SK-N-SH (cell line): Measurements from ENCODE around the gene UPP1. TPM values are rescaled to one million over a fixed set of nuclear protein-coding genes. Genes with fewer than 3 reads are reported as not detected.

Source experiments
- CTCF ChIA-PET: fragments of 300-600, 350-600 bp; formaldehyde crosslinking; extraction: SDS; loops from one replicate; lab custom pipeline; 2021; lab: Yijun Ruan, JAX
- POLR2A ChIA-PET: fragments of 350-600 bp; sonication (Branson Sonifier 250); formaldehyde crosslinking; extraction: SDS; loops from one replicate; lab custom pipeline; 2020; ENCODE audit warnings: antibody characterized with exemption, inconsistent platforms; lab: Yijun Ruan, JAX
- DNase-seq: peaks from one replicate; pipeline ENCODE4 v3.0.0; 2012
- H2AFZ ChIP-seq: fragments of 200-600 bp; sonication (generic); 2 replicates; pipeline ENCODE4 v1.8.1; 2016; ENCODE audit warnings: antibody characterized with exemption, mild to moderate bottlenecking, low read depth
- H3F3A ChIP-seq: fragments of 200-600 bp; sonication (generic); replicated peaks from 2 replicates; pipeline ENCODE3; 2016; ENCODE audit warnings: antibody characterized with exemption, mild to moderate bottlenecking; ENCODE audit not compliant: insufficient read depth
- H3K27ac ChIP-seq, 2 experiments: fragments of 200-500 bp in 1 of 2; fragments of 200-600 bp in 1 of 2; sonication (Bioruptor generic) in 1 of 2; sonication (generic), shearing (Covaris generic) in 1 of 2; 2 replicates each; pipeline versions ENCODE4 v1.5.1 to v1.6.1; 2014 to 2016; ENCODE audit warnings: low read depth in 2 of 2, inconsistent platforms in 1 of 2, low read length in 1 of 2, mild to moderate bottlenecking in 1 of 2, mixed read lengths in 1 of 2
- H3K27me3 ChIP-seq: fragments of 200-600 bp; sonication (generic), shearing (Covaris generic); 2 replicates; pipeline ENCODE4 v1.6.1; 2016; ENCODE audit warnings: mixed run types; ENCODE audit not compliant: insufficient read depth
- H3K36me3 ChIP-seq, 2 experiments: fragments of 200-500 bp in 1 of 2; fragments of 200-600 bp in 1 of 2; sonication (Bioruptor generic) in 1 of 2; sonication (generic) in 1 of 2; replicated peaks in 1 of 2; 2 replicates each; pipeline versions ENCODE3 to v1.5.1; 2014 to 2016; ENCODE audit warnings: low read length in 1 of 2, mild to moderate bottlenecking in 1 of 2; ENCODE audit not compliant: insufficient read depth in 2 of 2, control insufficient read depth in 1 of 2
- H3K4me1 ChIP-seq, 2 experiments: fragments of 200-500 bp in 1 of 2; fragments of 200-600 bp in 1 of 2; sonication (Bioruptor generic) in 1 of 2; sonication (generic), shearing (Covaris generic) in 1 of 2; 2 replicates each; pipeline versions ENCODE4 v1.5.1 to v1.6.1; 2014 to 2016; ENCODE audit warnings: low read depth in 1 of 2, low read length in 1 of 2, mixed run types in 1 of 2; ENCODE audit not compliant: insufficient read depth in 2 of 2, control insufficient read depth in 1 of 2
- H3K4me2 ChIP-seq: fragments of 200-600 bp; sonication (generic), shearing (Covaris generic); 2 replicates; pipeline ENCODE4 v1.6.1; 2017; ENCODE audit warnings: mixed run types
- H3K4me3 ChIP-seq, 2 experiments: fragments of 200-500 bp in 1 of 2; fragments of 200-600 bp in 1 of 2; sonication (Bioruptor generic) in 1 of 2; sonication (generic), shearing (Covaris generic) in 1 of 2; 2 replicates each; pipeline versions ENCODE4 v1.5.1 to v1.8.1; 2014 to 2016; ENCODE audit warnings: low read depth in 2 of 2, inconsistent platforms in 1 of 2, low read length in 1 of 2, mild to moderate bottlenecking in 1 of 2, mixed read lengths in 1 of 2, moderate library complexity in 1 of 2
- H3K79me2 ChIP-seq: fragments of 200-600 bp; sonication (generic); 2 replicates; pipeline ENCODE4 v1.8.1; 2017; ENCODE audit warnings: mild to moderate bottlenecking; ENCODE audit not compliant: insufficient read depth
- H3K9ac ChIP-seq: fragments of 200-600 bp; sonication (generic); 2 replicates; pipeline ENCODE4 v1.6.1; 2017; ENCODE audit warnings: mixed run types
- H3K9me2 ChIP-seq: fragments of 200-600 bp; sonication (generic); 2 replicates; pipeline ENCODE4 v1.6.1; 2017; ENCODE audit warnings: mixed run types
- H3K9me3 ChIP-seq: fragments of 200-600 bp; sonication (generic); 2 replicates; pipeline ENCODE4 v1.6.1; 2017; ENCODE audit warnings: mixed run types, mild to moderate bottlenecking, moderate library complexity
- H4K20me1 ChIP-seq: fragments of 200-600 bp; sonication (generic); 2 replicates; pipeline ENCODE4 v1.6.1; 2017; ENCODE audit warnings: mild to moderate bottlenecking, mixed run types; ENCODE audit not compliant: insufficient read depth
- ELF1 ChIP-seq: IDR thresholded peaks from 2 replicates; pipeline ENCODE4 v1.4.0; 2012
- EP300 ChIP-seq, 2 experiments: IDR thresholded peaks; 2 replicates each; pipeline versions ENCODE4 v1.4.0 to v1.6.1; 2012; ENCODE audit warnings: borderline replicate concordance in 1 of 2, low read depth in 1 of 2, low read length in 1 of 2
- EZH2phosphoT487 ChIP-seq: fragments of 200-600 bp; sonication (generic); IDR thresholded peaks from 2 replicates; pipeline ENCODE4 v1.6.1; 2017; ENCODE audit warnings: low read depth, mixed run types, mild to moderate bottlenecking, antibody characterized with exemption, moderate library complexity, borderline replicate concordance
- FOSL2 ChIP-seq: IDR thresholded peaks from 2 replicates; pipeline ENCODE4 v1.4.0; 2012; ENCODE audit warnings: low read depth, mild to moderate bottlenecking, moderate library complexity, borderline replicate concordance
- FOXM1 ChIP-seq: IDR thresholded peaks from 2 replicates; pipeline ENCODE4 v1.4.0; 2012; ENCODE audit warnings: low read depth, mild to moderate bottlenecking
- GABPA ChIP-seq: IDR thresholded peaks from 2 replicates; pipeline ENCODE4 v1.4.0; 2012; ENCODE audit warnings: low read depth, mild to moderate bottlenecking
- JUND ChIP-seq: IDR thresholded peaks from 2 replicates; pipeline ENCODE4 v1.4.0; 2012
- NFIC ChIP-seq: IDR thresholded peaks from 2 replicates; pipeline ENCODE4 v1.4.0; 2012; ENCODE audit warnings: borderline replicate concordance
- POLR2AphosphoS5 ChIP-seq: IDR thresholded peaks from 2 replicates; pipeline ENCODE4 v1.6.1; 2012; ENCODE audit warnings: low read depth, low read length
- RCOR1 ChIP-seq: fragments of 150-350 bp; IDR thresholded peaks from 2 replicates; pipeline ENCODE4 v1.6.1; 2017; ENCODE audit warnings: antibody characterized with exemption, low read length
- RXRA ChIP-seq: IDR thresholded peaks from 2 replicates; pipeline ENCODE4 v1.4.0; 2012; ENCODE audit warnings: low read depth, mild to moderate bottlenecking, borderline replicate concordance
- TEAD4 ChIP-seq: IDR thresholded peaks from 2 replicates; pipeline ENCODE4 v1.4.0; 2012; ENCODE audit warnings: mild to moderate bottlenecking, borderline replicate concordance; ENCODE audit not compliant: insufficient read depth
- YY1 ChIP-seq: IDR thresholded peaks from 2 replicates; pipeline ENCODE4 v1.4.0; 2012; ENCODE audit warnings: low read depth, mild to moderate bottlenecking
- polyA plus RNA-seq, 3 experiments: library from polyadenylated mRNA; depleted of rRNA; stranded (reverse); fragments of >200 nt; gene quantifications; 2 replicates each; pipeline ENCODE4 v1.2.3, GENCODE V29; 2012
- TF ChIP-seq, protein P1 (sequence below): IDR thresholded peaks from 2 replicates; pipeline ENCODE4 v1.4.0; 2012; ENCODE audit warnings: low read depth, borderline replicate concordance
- TF ChIP-seq, protein P2 (sequence below): fragments of 150-350 bp; IDR thresholded peaks from 2 replicates; pipeline ENCODE4 v1.6.1; 2016; ENCODE audit warnings: mild to moderate bottlenecking, low read depth, low read length
- TF ChIP-seq, protein P3 (sequence below): fragments of 150-350 bp; IDR thresholded peaks from 2 replicates; pipeline ENCODE4 v1.6.1; 2017; ENCODE audit warnings: antibody characterized with exemption, low read length, low read depth, borderline replicate concordance
- TF ChIP-seq, protein P4 (sequence below): fragments of 200-600 bp; sonication (generic); IDR thresholded peaks from 2 replicates; pipeline ENCODE4 v1.6.1; 2017; ENCODE audit warnings: antibody characterized with exemption, mild to moderate bottlenecking, moderate library complexity
- TF ChIP-seq, protein P5 (sequence below): IDR thresholded peaks from 2 replicates; pipeline ENCODE4 v1.4.0; 2012; ENCODE audit warnings: low read depth, borderline replicate concordance
- TF ChIP-seq, protein P6 (sequence below): IDR thresholded peaks from 2 replicates; pipeline ENCODE4; 2012

Gene UPP1
- polyA plus RNA-seq, 1 of the 3 experiments (the other 2 are of a cell fraction) = 56.9 TPM

DNA sequence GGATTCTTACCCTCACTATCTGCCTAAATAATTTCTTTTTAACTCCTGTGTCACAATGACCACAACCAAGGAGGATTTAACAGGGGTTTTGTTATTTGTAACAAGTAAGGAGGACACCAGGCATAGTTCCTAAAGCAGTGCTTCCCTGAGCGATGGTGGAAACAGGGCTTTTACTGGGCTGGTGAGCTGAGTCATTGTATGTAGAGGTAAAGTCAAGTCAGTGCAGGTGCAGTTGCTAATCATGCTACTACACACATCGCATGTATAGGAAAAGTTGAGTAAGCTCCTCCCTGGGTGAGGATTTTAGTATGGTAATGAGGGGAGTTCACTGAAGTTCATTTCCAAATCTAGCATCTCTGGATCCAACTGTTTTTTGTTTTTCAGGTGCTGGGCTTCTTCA is 59.2 kb downstream of the UPP1 start (continued):
- TF ChIP-seq NFIC (no peak), EZH2phosphoT487 (no peak), RCOR1 (no peak), JUND (no peak), FOSL2 (no peak), GABPA (no peak), ELF1 (no peak), RXRA (no peak)
- TF ChIP-seq, protein P1, sequence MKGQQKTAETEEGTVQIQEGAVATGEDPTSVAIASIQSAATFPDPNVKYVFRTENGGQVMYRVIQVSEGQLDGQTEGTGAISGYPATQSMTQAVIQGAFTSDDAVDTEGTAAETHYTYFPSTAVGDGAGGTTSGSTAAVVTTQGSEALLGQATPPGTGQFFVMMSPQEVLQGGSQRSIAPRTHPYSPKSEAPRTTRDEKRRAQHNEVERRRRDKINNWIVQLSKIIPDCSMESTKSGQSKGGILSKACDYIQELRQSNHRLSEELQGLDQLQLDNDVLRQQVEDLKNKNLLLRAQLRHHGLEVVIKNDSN = no peak
- TF ChIP-seq, all 33 proteins: peak for 0

DNA sequence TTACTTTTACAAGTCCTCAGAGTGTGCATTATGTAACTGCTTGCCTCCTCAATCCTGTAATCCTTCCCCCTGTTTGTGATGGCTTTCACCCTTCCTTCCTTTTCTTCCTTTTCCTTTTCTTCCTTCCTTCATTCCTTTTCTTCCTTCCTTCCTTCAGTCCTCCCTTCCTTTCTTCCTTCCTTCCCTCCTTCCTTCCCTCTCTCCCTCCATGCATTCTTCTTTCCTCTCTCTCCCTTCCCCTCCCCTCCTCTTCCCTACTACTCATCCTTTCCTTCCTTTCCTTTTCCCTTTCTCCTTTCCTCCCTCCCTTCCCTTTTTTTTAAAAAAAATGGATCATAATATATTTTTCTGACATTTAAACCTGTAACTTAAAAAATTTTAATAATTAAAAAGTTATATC is 60.0 kb downstream of the UPP1 start:
- CTCF ChIA-PET = interaction anchor here (1.0 to 1.4 kb wide), 3 partner anchors 8 to 15 kb away, joined by 3 to 5 read pairs (median 3); no protein-coding TSS in a partner anchor
- no peak overlapping the region for H2AFZ ChIP-seq
- peaks cover 70% of the 10 kb centered on the region for H3K27me3 ChIP-seq
- H3K4me2 ChIP-seq = no peak overlapping the region
- TF ChIP-seq RXRA = no peak
- no peak for TF ChIP-seq NFIC
- TF ChIP-seq, protein P2, sequence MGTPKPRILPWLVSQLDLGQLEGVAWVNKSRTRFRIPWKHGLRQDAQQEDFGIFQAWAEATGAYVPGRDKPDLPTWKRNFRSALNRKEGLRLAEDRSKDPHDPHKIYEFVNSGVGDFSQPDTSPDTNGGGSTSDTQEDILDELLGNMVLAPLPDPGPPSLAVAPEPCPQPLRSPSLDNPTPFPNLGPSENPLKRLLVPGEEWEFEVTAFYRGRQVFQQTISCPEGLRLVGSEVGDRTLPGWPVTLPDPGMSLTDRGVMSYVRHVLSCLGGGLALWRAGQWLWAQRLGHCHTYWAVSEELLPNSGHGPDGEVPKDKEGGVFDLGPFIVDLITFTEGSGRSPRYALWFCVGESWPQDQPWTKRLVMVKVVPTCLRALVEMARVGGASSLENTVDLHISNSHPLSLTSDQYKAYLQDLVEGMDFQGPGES = no peak
- TF ChIP-seq, protein P3, sequence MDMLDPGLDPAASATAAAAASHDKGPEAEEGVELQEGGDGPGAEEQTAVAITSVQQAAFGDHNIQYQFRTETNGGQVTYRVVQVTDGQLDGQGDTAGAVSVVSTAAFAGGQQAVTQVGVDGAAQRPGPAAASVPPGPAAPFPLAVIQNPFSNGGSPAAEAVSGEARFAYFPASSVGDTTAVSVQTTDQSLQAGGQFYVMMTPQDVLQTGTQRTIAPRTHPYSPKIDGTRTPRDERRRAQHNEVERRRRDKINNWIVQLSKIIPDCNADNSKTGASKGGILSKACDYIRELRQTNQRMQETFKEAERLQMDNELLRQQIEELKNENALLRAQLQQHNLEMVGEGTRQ = no peak
- TF ChIP-seq, protein P4, sequence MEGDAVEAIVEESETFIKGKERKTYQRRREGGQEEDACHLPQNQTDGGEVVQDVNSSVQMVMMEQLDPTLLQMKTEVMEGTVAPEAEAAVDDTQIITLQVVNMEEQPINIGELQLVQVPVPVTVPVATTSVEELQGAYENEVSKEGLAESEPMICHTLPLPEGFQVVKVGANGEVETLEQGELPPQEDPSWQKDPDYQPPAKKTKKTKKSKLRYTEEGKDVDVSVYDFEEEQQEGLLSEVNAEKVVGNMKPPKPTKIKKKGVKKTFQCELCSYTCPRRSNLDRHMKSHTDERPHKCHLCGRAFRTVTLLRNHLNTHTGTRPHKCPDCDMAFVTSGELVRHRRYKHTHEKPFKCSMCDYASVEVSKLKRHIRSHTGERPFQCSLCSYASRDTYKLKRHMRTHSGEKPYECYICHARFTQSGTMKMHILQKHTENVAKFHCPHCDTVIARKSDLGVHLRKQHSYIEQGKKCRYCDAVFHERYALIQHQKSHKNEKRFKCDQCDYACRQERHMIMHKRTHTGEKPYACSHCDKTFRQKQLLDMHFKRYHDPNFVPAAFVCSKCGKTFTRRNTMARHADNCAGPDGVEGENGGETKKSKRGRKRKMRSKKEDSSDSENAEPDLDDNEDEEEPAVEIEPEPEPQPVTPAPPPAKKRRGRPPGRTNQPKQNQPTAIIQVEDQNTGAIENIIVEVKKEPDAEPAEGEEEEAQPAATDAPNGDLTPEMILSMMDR = no peak
- no peak for TF ChIP-seq TEAD4
- no peak for TF ChIP-seq RCOR1
- TF ChIP-seq YY1 = no peak
- TF ChIP-seq, protein P5, sequence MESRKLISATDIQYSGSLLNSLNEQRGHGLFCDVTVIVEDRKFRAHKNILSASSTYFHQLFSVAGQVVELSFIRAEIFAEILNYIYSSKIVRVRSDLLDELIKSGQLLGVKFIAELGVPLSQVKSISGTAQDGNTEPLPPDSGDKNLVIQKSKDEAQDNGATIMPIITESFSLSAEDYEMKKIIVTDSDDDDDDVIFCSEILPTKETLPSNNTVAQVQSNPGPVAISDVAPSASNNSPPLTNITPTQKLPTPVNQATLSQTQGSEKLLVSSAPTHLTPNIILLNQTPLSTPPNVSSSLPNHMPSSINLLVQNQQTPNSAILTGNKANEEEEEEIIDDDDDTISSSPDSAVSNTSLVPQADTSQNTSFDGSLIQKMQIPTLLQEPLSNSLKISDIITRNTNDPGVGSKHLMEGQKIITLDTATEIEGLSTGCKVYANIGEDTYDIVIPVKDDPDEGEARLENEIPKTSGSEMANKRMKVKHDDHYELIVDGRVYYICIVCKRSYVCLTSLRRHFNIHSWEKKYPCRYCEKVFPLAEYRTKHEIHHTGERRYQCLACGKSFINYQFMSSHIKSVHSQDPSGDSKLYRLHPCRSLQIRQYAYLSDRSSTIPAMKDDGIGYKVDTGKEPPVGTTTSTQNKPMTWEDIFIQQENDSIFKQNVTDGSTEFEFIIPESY = no peak
- TF ChIP-seq FOSL2 = no peak
- TF ChIP-seq EP300 (IDR thresholded peaks at IDR 0.05; ENCODE audit: borderline replicate concordance in 1 of 2, low read depth in 1 of 2, low read length in 1 of 2) = no peak
- no peak for TF ChIP-seq FOXM1
- TF ChIP-seq, protein P6, sequence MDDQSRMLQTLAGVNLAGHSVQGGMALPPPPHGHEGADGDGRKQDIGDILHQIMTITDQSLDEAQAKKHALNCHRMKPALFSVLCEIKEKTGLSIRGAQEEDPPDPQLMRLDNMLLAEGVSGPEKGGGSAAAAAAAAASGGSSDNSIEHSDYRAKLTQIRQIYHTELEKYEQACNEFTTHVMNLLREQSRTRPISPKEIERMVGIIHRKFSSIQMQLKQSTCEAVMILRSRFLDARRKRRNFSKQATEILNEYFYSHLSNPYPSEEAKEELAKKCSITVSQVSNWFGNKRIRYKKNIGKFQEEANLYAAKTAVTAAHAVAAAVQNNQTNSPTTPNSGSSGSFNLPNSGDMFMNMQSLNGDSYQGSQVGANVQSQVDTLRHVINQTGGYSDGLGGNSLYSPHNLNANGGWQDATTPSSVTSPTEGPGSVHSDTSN = no peak
- no peak for TF ChIP-seq POLR2AphosphoS5
- no peak for TF ChIP-seq ELF1
- no peak overlapping the region for H3K9ac ChIP-seq
- DNase-seq = no peak
- no peaks in the 10 kb centered on the region for H3K79me2 ChIP-seq
- H3K9me2 ChIP-seq = no peaks in the 10 kb centered on the region
- H4K20me1 ChIP-seq = no peaks in the 10 kb centered on the region
- H3K4me3 ChIP-seq = no peak overlapping the region
- no peaks in the 10 kb centered on the region for H3F3A ChIP-seq
- no peaks in the 10 kb centered on the region for H3K4me1 ChIP-seq
- POLR2A ChIA-PET = no interaction called here
- H3K9me3 ChIP-seq = no peaks in the 10 kb centered on the region
- no peak overlapping the region for H3K27ac ChIP-seq
- H3K36me3 ChIP-seq = no peaks in the 10 kb centered on the region
